ENCODE results near the gene RRP9.

Gene RRP9

DNA sequence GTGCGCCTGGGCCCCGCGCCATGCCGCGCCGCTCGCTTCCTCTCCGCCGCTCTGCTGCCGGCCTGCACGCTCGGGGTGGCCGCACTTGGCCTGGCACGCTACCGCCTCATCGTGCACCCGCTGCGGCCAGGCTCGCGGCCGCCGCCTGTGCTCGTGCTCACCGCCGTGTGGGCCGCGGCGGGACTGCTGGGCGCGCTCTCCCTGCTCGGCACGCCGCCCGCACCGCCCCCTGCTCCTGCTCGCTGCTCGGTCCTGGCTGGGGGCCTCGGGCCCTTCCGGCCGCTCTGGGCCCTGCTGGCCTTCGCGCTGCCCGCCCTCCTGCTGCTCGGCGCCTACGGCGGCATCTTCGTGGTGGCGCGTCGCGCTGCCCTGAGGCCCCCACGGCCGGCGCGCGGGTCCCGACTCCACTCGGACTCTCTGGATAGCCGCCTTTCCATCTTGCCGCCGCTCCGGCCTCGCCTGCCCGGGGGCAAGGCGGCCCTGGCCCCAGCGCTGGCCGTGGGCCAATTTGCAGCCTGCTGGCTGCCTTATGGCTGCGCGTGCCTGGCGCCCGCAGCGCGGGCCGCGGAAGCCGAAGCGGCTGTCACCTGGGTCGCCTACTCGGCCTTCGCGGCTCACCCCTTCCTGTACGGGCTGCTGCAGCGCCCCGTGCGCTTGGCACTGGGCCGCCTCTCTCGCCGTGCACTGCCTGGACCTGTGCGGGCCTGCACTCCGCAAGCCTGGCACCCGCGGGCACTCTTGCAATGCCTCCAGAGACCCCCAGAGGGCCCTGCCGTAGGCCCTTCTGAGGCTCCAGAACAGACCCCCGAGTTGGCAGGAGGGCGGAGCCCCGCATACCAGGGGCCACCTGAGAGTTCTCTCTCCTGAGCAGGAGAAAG, 14.4 kb upstream of the RRP9 start:
- DNase-seq (ENCODE audit: low read depth): no peak

DNA sequence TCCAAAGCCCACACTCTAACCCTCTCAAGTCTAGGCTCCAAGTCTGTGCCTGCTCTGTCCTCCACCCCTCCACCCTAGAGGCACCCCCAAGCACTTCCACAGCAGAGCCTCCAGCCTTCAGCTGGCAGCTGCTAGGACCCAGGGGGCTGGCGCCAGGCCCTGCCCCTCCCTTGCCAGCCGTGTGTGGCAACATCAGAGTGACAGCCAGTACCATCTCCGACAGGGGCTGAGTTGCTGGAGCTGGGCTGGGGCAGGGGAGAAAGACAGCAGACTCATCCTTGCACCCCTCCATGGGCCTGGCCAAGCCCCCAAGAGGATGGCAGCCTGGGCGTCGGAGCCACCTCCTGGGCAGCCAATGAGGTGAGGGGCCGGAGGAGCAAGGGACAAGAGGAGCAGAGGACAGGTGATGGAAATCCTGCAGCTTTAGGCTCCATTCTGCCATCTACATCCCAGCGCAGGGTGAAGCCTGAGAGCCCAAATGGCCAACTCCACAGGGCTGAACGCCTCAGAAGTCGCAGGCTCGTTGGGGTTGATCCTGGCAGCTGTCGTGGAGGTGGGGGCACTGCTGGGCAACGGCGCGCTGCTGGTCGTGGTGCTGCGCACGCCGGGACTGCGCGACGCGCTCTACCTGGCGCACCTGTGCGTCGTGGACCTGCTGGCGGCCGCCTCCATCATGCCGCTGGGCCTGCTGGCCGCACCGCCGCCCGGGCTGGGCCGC, 13.6 kb upstream of the RRP9 start, which contains the start of gene GPR62:
TSS of gene GPR62 (plus strand) at position 207 of the 718 bp plus-strand sequence. CDS start at position 479, 272 bp downstream.
- DNase-seq (ENCODE audit: low read depth): no peak

DNA sequence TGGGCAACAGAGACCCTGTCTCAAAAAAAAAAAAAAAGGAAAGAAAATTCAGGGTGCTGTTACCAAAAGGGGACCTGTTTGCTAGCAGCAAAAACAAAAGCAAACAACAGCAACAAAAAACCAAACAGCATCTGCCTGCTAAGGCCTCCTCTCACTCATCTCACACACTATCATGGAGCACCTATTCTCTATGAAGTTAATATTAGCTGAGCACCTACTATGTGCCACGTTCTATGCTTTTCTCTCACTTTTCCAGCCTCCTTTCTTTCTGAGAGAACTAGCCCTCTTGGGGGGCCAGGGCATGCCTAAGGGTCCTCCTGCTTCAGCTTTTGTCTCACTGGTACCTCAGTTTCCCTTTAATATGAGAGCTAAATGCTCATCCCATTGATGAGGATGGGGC, 13.0 kb upstream of the RRP9 start:
- no peak for DNase-seq (ENCODE audit: low read depth)

DNA sequence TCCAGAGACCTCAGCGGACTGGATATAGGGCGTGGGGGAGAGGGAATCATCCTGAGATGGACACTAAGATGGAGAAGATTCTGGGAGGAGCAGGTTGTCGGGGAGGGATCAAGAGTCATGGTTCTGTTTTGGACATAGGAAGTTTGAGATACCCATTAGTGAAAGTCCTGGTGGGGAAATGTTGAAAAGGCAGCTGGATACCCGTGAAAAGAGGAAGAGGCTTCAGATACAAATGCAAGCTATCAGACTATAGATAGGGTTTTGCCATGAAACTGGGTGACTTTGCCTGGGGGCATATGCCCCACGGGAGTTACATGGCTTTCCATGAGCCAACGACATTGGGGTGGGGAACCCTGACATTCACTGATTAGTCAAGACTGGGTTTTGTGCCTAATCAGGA, 12.4 kb upstream of the RRP9 start:
- DNase-seq (ENCODE audit: low read depth): no peak

DNA sequence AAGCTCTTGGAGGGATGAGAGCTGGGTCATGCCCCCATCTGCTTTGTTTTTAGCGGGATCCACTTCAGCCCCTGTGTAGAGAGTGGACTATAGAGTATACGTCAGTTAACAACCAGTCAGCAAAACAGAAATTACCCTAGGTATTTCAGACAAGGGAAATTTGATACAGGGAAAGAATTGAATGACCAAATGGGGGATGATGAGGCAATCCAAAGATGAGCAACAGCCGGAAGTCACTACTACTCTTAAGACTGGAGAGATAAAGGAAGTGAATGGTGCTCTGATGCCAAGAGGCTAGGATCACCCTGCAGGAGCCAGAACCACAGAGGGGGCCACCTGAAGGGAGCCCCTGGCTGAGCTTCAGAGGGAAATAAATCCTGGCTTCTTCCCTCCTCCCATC, 11.7 kb upstream of the RRP9 start:
- no peak for DNase-seq (ENCODE audit: low read depth)

DNA sequence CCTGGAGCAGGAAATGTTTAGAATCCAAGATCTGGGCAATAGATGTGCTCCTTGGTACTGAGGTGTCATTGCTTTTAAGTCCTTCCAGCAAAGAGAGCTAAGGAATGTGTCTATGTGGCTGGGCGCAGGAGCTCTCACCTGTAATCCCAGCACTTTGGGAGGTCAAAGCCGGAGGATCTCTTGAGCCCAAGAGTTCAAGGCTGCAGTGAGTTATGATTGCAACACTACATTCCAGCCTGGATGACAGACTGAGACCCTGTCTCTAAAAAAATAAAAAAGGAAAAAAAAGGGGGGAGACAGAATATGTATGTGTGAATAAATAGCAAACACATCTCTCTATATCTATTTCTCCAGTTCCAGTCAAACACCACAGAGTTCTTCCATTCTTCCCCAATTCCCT, 9.2 kb upstream of the RRP9 start:
- no peak for DNase-seq (ENCODE audit: low read depth)

DNA sequence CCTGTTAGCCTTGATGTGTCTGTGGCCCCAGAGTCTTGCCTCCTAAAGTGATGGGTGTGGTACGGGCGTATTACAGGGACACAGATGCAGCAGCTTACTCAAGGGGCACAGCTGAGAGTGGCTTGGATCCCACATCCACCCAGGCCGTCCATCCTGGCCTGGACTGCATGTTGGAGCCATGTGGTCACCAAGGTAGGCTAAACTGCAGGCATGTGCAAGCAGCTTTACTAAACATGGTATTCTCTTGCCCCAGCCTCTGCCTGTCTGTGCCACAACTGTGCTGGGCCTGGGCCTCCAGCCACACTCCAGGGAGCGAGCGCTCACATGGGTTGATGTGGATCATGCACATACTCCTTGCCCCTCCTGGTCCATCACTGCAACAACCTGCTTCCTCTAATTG, 7.4 kb upstream of the RRP9 start:
- no peak for DNase-seq (ENCODE audit: low read depth)

DNA sequence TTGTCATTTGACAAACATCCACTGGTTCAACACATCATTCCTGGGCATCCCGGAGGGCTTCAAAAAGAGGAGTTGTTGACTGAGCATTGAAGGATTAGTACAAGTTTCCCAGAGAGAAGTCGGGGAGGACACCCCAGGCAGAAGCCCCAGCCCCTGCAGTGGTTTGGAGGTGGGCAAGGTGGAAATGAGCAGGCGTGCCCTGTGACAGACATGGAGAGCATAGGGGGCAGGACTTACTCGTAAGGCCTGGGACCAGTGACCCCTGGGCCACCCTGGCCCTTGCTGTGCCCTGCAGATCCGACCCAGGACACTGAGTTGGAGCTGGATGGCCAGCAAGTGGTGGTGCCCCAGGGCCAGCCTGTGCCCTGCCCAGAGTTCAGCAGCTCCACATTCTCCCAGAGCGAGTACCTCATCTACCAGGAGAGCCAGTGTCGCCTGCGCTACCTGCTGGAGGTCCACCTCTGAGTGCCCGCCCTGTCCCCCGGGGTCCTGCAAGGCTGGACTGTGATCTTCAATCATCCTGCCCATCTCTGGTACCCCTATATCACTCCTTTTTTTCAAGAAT, 6.4 kb upstream of the RRP9 start:
- DNase-seq (ENCODE audit: low read depth): no peak

DNA sequence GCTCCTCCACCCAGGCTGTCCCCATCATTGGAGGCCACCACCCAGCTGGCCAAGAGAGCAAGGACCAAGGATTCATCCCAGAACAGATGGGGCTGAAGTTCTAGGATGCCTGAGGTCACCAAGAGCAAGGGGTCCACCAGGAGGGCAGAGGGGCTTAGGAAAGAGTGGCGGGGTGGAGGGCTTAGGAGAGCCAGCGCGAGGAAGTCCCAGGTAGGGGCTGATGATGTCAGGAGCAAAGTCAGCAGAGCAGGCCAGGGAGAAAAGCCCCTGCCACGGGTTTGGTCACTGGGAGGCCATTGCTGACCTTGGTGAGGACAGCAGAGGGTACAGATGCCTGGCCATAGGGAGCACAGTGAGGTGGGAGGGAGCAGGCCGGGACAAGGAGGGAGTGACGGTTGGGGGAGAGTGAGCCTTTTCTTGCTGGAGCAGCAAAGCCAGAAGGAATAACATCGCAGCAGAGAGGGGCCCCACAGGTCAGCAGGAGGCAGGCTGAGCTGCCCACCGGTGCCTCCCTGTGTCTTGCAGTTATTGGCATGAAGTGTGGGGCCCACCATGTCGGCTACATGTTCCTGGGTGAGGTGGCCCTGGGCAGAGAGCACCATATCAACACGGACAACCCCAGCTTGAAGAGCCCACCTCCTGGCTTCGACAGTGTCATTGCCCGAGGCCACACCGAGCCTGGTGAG, 5.7 kb upstream of the RRP9 start:
- DNase-seq (ENCODE audit: low read depth): no peak

DNA sequence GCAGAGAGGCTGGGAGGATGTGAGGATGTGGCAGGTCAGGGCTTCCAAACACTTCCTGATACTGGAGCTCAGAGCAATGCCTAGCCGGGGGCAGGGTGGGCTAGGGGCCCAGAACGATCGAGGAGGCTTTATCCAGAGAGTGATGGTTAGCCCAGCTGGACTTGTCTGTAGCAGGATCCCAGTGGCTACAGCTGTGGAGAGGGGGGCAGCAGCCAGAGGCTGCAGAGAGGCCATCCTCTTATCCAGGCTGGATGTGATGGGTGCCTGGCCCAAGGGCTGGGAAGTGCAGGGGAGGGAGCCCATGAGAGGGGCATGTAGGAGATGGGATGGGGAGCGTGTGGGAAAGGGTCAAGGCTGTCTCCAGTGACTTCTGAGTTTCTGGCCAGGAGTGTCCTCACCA, 5.1 kb upstream of the RRP9 start:
- DNase-seq (ENCODE audit: low read depth): no peak

DNA sequence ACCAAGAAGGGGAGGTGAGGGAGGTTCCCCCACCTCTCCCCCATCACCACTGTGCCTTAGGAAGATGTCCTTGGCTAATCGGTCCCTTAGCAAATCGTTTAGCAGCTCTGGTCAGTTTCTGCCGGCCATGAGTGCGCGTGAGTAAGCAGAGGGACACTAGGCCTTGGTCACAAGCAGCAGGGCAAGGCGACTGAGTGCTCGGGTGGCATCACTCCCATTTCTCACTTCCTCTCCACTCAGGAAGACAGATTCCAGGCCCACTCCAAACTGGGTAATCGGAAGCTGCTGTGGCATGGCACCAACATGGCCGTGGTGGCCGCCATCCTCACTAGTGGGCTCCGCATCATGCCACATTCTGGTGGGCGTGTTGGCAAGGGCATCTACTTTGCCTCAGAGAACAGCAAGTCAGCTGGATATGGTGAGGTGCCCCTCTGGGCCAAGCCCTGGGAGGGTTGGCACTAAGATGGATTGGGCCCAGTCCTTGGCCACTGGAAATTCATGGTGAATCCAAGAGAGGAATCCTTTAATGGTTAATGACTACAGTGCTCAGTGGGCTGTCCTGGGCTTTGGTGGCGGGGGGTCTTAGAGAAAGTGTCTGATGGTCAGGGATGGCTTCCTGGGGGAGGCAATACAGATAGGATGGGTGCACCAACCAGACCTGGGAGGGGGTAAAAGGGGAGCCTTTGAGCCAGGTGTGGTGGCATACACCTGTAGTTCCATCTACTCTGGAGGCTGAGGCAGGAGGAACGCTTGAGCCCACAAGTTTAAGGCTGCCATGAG, 4.4 kb upstream of the RRP9 start:
- no peak for DNase-seq (ENCODE audit: low read depth)

DNA sequence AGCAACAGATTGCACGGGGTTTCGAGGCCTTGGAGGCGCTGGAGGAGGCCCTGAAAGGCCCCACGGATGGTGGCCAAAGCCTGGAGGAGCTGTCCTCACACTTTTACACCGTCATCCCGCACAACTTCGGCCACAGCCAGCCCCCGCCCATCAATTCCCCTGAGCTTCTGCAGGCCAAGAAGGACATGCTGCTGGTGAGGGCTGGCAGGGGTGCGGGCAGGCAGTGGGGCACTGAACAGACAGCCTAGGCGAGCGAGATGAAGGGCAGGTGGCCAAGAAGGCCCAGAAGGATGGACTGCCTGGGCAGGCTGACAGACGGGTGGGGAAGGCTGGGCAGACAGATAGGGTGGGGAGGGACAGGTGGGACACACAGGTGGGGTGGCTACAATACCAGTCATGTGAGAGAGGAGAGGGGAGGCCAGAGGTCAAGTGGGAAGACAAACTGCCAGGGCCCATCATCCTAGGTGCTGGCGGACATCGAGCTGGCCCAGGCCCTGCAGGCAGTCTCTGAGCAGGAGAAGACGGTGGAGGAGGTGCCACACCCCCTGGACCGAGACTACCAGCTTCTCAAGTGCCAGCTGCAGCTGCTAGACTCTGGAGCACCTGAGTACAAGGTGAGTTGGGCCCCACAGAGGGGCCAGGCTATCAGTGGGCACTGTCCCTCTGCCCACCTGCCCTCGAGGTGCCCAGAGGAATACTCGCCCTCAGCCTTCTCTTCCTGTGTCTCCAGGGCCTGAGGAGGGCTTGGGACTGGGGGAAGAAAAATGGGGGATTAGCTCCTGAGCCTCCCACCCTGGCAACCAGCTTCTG, 3.5 kb upstream of the RRP9 start:
- DNase-seq (ENCODE audit: low read depth): no peak

DNA sequence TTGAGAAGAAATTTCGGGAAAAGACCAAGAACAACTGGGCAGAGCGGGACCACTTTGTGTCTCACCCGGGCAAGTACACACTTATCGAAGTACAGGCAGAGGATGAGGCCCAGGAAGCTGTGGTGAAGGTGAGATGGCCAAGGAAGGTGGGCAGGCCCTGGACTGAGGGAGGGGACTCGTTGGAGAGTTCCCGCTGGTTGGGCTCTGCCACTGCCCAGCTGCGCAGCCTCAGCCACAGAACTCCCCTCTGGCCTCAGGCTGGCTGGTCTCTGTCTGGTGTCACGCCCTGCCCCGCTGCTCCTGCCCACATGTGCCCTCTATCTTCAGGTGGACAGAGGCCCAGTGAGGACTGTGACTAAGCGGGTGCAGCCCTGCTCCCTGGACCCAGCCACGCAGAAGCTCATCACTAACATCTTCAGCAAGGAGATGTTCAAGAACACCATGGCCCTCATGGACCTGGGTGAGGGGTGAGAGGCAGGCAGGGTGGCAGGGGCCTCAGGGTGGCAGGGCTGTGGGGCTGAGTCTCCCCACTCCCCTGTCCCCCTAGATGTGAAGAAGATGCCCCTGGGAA, 2.8 kb upstream of the RRP9 start:
- DNase-seq (ENCODE audit: low read depth): no peak

DNA sequence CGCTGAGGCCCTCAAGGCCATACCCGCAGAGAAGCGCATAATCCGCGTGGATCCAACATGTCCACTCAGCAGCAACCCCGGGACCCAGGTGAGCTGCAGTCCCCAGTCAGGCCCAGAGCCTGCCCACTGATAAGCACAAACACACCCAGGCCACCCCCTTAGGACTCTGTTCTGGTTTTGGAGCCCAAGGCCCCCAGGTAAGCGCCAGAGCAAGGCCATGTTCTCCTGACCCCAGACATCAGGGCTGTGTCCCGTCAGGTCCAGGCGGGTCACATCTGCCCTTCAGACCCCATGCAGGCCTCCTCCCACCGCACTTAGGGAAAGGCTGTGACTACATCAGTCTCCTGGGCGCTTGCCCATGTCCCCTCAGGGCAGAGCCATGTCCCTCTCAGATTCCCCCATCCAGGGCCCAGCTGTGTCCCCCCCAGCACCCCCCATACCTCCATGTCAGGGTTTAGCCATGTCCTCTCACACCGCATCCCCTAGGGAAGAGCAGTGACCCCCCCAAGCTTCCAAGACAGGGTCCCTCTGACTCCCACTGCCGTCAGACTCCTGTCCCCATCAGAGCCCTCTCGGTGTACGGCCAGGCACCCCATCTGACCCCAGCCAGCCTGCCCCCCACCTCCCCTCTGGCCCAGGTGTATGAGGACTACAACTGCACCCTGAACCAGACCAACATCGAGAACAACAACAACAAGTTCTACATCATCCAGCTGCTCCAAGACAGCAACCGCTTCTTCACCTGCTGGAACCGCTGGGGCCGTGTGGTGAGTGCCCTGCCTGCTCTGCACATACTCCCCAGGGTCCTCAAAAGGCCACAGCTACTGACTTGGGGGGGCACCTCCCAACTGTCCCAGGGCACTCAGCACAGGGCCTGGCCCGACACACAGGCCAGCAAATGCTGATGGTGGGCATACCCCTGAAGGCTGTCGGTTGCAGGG, 2.0 kb upstream of the RRP9 start:
- DNase-seq (ENCODE audit: low read depth): no peak

DNA sequence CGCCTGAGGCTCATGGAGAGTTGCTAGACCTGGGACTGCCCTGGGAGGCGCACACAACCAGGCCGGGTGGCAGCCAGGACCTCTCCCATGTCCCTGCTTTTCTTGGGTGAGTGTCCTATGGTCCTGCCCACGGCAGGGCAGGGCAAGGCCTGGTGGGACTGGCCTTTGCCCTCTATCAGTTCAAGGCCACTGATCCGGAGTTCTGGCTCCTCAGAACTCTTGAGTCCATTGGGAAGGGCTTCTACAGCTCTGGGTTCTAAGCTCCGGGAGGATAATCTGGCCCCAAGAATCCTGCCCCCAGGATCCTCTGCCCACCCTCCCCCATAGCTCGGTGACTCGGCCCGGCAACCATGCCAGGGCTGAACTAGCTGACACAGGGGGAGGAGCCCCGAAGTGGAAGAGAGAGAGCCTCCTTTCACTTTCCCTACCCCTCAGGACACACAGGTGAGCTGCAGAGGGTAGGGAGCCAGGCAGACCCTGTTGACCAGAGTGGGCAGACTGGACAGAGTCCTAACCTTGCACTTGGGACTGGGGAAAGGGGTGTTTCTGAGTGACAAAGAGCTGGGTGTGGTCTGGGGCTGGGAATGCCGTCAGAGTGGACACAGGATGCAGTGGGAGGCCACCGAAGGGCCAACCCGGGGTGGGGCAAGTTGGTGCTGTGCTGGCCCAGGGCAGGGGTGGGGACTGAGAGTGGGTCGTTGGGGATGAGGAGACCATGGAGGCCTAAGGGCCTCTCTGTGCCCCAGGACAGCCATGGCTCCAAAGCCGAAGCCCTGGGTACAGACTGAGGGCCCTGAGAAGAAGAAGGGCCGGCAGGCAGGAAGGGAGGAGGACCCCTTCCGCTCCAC, 1.1 kb upstream of the RRP9 start:
- no peak for DNase-seq (ENCODE audit: low read depth)

DNA sequence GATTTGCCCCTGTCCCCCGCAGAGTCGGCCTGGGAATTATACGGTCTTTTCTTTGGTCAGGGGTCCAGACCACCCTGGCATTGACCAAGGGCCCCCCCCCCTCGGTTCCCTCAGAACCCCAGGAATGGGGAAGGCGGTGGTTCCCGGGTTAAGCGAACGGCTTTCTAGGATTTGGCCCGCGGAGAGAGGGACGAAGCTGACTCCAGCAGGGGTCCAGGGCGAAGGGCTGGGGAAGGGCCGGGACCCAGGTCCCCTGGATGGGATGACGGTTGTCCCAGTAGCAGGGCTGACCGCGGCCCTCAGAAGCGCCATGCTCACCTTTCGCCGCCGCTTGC, 274 bp downstream of the RRP9 start:
- DNase-seq (ENCODE audit: low read depth): no peak

DNA sequence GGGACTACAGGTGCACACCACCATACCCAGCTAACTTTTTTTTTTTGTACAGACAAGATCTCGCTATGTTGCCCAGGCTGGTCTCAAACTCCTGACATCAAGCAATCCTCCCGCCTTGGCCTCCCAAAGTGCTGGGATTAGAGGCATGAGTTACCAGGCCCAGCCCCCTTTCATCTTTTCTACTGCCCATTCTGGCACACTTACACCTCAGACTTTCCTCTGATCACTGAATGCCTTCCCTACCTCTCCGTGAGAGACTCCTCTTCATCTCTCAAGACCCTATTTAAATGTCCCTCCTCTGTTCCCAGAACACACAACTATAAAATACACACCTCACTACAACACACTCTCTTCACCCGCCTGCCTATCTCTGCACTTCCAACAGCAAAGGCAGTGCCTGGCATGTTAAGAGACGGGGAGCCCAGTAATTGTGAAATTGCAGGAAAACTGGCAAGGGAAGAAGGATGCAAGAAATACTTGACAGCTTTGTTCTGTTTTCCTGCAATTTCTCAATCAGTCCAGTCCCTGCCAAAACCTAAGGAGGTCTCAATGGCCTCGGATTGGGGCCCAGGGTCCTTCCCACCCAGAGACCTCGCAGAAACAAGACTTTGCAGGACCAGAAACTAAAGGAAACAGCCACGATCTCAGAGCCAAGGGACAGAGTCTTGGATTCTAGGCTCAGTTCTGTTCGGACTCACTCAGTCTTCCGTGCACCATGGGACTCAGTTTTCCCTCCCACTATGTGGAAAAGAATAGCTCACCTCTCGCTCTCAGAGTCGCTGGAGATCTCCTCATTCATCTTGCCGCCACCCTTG, 849 bp downstream of the RRP9 start:
- DNase-seq (ENCODE audit: low read depth): no peak
